Panc1 (cell line): Measurements from ENCODE around the gene OR2W3.

Experiments used
- POLR2AphosphoS5 ChIP-seq: IDR thresholded peaks from 2 replicates; pipeline ENCODE4 v1.6.1; 2012; ENCODE audit warnings: mild to moderate bottlenecking, low read depth, low read length, moderate library complexity
- TF ChIP-seq, protein P1 (sequence below): fragments of 450-650 bp; IDR thresholded peaks from 2 replicates; pipeline ENCODE4 v1.5.1; 2017; ENCODE audit warnings: mild to moderate bottlenecking

DNA sequence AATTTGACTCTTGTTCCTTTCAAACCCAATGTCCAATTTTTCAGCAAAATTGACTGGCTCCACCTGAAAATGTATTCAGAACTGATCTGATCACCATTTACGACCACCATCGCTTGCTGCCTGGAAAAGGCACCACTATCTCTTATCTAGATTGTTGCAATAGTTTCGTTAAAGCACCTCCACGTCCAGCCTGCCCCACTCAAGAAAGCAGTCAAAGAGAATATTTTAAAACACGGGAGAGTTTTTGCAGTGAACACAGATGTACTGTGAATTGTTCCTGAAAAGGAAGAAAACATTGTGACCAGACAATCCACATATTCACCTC, 49.7 kb upstream of the OR2W3 start:
- TF ChIP-seq, protein P1, sequence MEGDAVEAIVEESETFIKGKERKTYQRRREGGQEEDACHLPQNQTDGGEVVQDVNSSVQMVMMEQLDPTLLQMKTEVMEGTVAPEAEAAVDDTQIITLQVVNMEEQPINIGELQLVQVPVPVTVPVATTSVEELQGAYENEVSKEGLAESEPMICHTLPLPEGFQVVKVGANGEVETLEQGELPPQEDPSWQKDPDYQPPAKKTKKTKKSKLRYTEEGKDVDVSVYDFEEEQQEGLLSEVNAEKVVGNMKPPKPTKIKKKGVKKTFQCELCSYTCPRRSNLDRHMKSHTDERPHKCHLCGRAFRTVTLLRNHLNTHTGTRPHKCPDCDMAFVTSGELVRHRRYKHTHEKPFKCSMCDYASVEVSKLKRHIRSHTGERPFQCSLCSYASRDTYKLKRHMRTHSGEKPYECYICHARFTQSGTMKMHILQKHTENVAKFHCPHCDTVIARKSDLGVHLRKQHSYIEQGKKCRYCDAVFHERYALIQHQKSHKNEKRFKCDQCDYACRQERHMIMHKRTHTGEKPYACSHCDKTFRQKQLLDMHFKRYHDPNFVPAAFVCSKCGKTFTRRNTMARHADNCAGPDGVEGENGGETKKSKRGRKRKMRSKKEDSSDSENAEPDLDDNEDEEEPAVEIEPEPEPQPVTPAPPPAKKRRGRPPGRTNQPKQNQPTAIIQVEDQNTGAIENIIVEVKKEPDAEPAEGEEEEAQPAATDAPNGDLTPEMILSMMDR: no peak
- no peak for TF ChIP-seq POLR2AphosphoS5
